Effector memory CD4-positive, alpha-beta T cell (primary cell): Measurements from ENCODE around the gene CALCOCO2.

ENCODE experiments used
- DNase-seq, 3 donors: peaks; one replicate each; pipeline ENCODE4 v3.0.0-alpha.2; 2020
- H3K27ac ChIP-seq: 2 replicates; pipeline ENCODE4 v1.7.0; 2013; ENCODE audit warnings: mild to moderate bottlenecking, low read length, moderate library complexity; ENCODE audit not compliant: insufficient read depth, poor library complexity, severe bottlenecking
- H3K27me3 ChIP-seq: replicated peaks from 2 replicates; pipeline ENCODE4 v1.7.0; 2013; ENCODE audit warnings: mild to moderate bottlenecking, low read length; ENCODE audit not compliant: insufficient read depth, control insufficient read depth, poor library complexity, severe bottlenecking
- H3K36me3 ChIP-seq: 2 replicates; pipeline ENCODE4 v1.7.0; 2013; ENCODE audit warnings: mild to moderate bottlenecking, low read length, moderate library complexity; ENCODE audit not compliant: control insufficient read depth, insufficient read depth
- H3K4me1 ChIP-seq: 2 replicates; pipeline ENCODE4 v1.7.0; 2013; ENCODE audit warnings: low read length, mild to moderate bottlenecking; ENCODE audit not compliant: control insufficient read depth, insufficient read depth, poor library complexity, severe bottlenecking
- H3K4me3 ChIP-seq: 2 replicates; pipeline ENCODE4 v1.7.0; 2013; ENCODE audit warnings: low read length, low read depth, mild to moderate bottlenecking; ENCODE audit not compliant: insufficient read depth, poor library complexity, severe bottlenecking
- H3K9me3 ChIP-seq: 2 replicates; pipeline ENCODE4 v1.7.0; 2013; ENCODE audit warnings: mild to moderate bottlenecking, low read length, moderate library complexity; ENCODE audit not compliant: control insufficient read depth

CALCOCO2 gene

GRCh38 chr17:48850792-48851323 lies 20.0 kb downstream of the CALCOCO2 start:
- H3K27ac ChIP-seq, result no peak overlapping the region
- no peaks in the 10 kb centered on the region for H3K9me3 ChIP-seq
- H3K4me1 ChIP-seq, result peaks cover 3% of the 10 kb centered on the region
- DNase-seq, result no peak
- H3K36me3 ChIP-seq, result peaks cover 65% of the 10 kb centered on the region
- no peak overlapping the region for H3K4me3 ChIP-seq
- H3K27me3 ChIP-seq, result no peaks in the 10 kb centered on the region

GRCh38 chr17:48854774-48855476 lies 24.1 kb downstream of the CALCOCO2 start:
- Histone ChIP-seq H3K9me3 (no peaks in the 10 kb centered on the region), H3K4me1 (peaks cover 3% of the 10 kb centered on the region), H3K27ac (no peak overlapping the region), H3K36me3 (peaks cover 43% of the 10 kb centered on the region), H3K27me3 (no peaks in the 10 kb centered on the region), H3K4me3 (no peak overlapping the region)
- DNase-seq, result no peak

- DNase-seq, result no peak
- Histone ChIP-seq H3K9me3 (no peaks in the 10 kb centered on the region), H3K4me3 (no peak overlapping the region), H3K4me1 (no peaks in the 10 kb centered on the region), H3K27me3 (no peaks in the 10 kb centered on the region), H3K27ac (no peak overlapping the region), H3K36me3 (peaks cover 54% of the 10 kb centered on the region)
Measured at GRCh38 chr17:48856122-48856821, 25.4 kb downstream of the CALCOCO2 start.

GRCh38 chr17:48860034-48860433 lies 29.2 kb downstream of the CALCOCO2 start:
- H3K27ac ChIP-seq, result no peak overlapping the region
- no peaks in the 10 kb centered on the region for H3K9me3 ChIP-seq
- no peak for DNase-seq
- H3K27me3 ChIP-seq, result no peaks in the 10 kb centered on the region
- no peak overlapping the region for H3K4me3 ChIP-seq
- H3K36me3 ChIP-seq, result peaks cover 45% of the 10 kb centered on the region
- no peaks in the 10 kb centered on the region for H3K4me1 ChIP-seq

GRCh38 chr17:48860456-48860855 lies 29.6 kb downstream of the CALCOCO2 start:
- no peaks in the 10 kb centered on the region for H3K4me1 ChIP-seq
- H3K27ac ChIP-seq, result no peak overlapping the region
- H3K27me3 ChIP-seq, result no peaks in the 10 kb centered on the region
- no peak for DNase-seq
- H3K4me3 ChIP-seq, result no peak overlapping the region
- peaks cover 43% of the 10 kb centered on the region for H3K36me3 ChIP-seq
- H3K9me3 ChIP-seq, result no peaks in the 10 kb centered on the region

- DNase-seq, result no peak
- Histone ChIP-seq H3K4me3 (no peak overlapping the region), H3K4me1 (no peaks in the 10 kb centered on the region), H3K9me3 (no peaks in the 10 kb centered on the region), H3K27me3 (no peaks in the 10 kb centered on the region), H3K36me3 (peaks cover 14% of the 10 kb centered on the region), H3K27ac (no peak overlapping the region)
Measured at GRCh38 chr17:48868916-48869500, 38.2 kb downstream of the CALCOCO2 start.

GRCh38 chr17:48869821-48870318 lies 39.0 kb downstream of the CALCOCO2 start:
- no peaks in the 10 kb centered on the region for H3K4me1 ChIP-seq

GRCh38 chr17:48871035-48871550 lies 40.3 kb downstream of the CALCOCO2 start:
- no peaks in the 10 kb centered on the region for H3K4me1 ChIP-seq
- H3K36me3 ChIP-seq, result no peaks in the 10 kb centered on the region
- DNase-seq, result no peak
- H3K27me3 ChIP-seq, result no peaks in the 10 kb centered on the region
- H3K27ac ChIP-seq, result no peak overlapping the region
- no peaks in the 10 kb centered on the region for H3K9me3 ChIP-seq
- no peak overlapping the region for H3K4me3 ChIP-seq

More at GRCh38 chr17:48869821-48870318, 39.0 kb downstream of the CALCOCO2 start:
- no peak for DNase-seq
- Histone ChIP-seq H3K27me3 (no peaks in the 10 kb centered on the region), H3K9me3 (no peaks in the 10 kb centered on the region), H3K4me3 (no peak overlapping the region), H3K36me3 (peaks cover 6% of the 10 kb centered on the region), H3K27ac (no peak overlapping the region)

GRCh38 chr17:48871551-48872351 lies 40.9 kb downstream of the CALCOCO2 start:
- no peak for DNase-seq

More at GRCh38 chr17:48871551-48872351, 40.9 kb downstream of the CALCOCO2 start:
- no peaks in the 10 kb centered on the region for H3K27me3 ChIP-seq
- H3K36me3 ChIP-seq, result no peaks in the 10 kb centered on the region
- no peak overlapping the region for H3K4me3 ChIP-seq
- no peak overlapping the region for H3K27ac ChIP-seq
- H3K9me3 ChIP-seq, result no peaks in the 10 kb centered on the region
- no peaks in the 10 kb centered on the region for H3K4me1 ChIP-seq
